Measurements from ENCODE around the gene MRPL9. TPM values are rescaled to one million over a fixed set of nuclear protein-coding genes. Genes with fewer than 3 reads are reported as not detected.
"Not testable (repeated sequence)": the region's sequence is repeated elsewhere in the genome, so short reads cannot be mapped to it uniquely, and the experiment has no call there.

The MRPL9 gene
- total RNA-seq, 4 donors from 2014 or later, result 38.8 to 53.4 (median 46.8) TPM

DNA sequence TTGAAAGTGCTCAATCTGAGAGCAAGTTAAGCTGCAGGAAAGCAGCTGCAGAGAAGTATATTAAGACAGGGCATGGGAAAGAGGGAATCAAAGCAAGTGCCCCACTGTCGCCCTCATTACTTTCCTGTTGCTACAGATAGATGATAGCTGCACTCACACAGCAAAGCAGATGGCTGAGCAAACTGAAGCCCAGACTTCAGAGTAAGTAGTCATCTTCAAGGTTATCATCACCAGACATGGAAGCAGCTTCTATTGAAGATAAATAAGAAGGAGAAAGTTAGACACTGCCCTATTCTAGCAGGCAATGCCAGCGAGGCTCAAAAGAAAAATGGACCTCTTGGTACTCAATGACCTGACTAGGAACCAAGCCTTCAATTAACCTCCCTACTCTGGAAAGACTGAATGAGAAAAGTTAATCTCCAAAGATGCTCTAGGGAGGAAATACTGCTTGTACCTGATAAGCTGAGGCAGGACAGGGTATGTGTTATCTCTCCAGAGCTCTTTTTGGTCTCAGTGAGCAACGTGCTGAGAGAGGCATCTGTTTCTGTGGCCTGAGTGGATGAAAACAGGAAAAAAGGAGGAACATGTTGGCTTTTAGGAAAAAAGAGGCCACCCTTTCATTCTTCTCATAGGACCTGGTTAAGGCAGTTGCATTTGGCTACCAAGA is 11.1 kb upstream of the MRPL9 start:
- ATAC-seq (ENCODE audit: low FRiP score) (no peak), DNase-seq (ENCODE audit: low spot score) (no peak)
- TF ChIP-seq, protein P1, sequence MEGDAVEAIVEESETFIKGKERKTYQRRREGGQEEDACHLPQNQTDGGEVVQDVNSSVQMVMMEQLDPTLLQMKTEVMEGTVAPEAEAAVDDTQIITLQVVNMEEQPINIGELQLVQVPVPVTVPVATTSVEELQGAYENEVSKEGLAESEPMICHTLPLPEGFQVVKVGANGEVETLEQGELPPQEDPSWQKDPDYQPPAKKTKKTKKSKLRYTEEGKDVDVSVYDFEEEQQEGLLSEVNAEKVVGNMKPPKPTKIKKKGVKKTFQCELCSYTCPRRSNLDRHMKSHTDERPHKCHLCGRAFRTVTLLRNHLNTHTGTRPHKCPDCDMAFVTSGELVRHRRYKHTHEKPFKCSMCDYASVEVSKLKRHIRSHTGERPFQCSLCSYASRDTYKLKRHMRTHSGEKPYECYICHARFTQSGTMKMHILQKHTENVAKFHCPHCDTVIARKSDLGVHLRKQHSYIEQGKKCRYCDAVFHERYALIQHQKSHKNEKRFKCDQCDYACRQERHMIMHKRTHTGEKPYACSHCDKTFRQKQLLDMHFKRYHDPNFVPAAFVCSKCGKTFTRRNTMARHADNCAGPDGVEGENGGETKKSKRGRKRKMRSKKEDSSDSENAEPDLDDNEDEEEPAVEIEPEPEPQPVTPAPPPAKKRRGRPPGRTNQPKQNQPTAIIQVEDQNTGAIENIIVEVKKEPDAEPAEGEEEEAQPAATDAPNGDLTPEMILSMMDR (IDR thresholded peaks at IDR 0.05), result no peak

- DNase-seq (ENCODE audit: low spot score) (no peak), ATAC-seq (ENCODE audit: low FRiP score) (no peak)
- TF ChIP-seq, protein P1 (IDR thresholded peaks at IDR 0.05), result no peak
Observed at GRCh38 chr1:151773702-151774101, 10.4 kb upstream of the MRPL9 start.

- DNase-seq (ENCODE audit: low spot score), result not testable (repeated sequence)
Observed at GRCh38 chr1:151769270-151769669, 6.0 kb upstream of the MRPL9 start.

DNA sequence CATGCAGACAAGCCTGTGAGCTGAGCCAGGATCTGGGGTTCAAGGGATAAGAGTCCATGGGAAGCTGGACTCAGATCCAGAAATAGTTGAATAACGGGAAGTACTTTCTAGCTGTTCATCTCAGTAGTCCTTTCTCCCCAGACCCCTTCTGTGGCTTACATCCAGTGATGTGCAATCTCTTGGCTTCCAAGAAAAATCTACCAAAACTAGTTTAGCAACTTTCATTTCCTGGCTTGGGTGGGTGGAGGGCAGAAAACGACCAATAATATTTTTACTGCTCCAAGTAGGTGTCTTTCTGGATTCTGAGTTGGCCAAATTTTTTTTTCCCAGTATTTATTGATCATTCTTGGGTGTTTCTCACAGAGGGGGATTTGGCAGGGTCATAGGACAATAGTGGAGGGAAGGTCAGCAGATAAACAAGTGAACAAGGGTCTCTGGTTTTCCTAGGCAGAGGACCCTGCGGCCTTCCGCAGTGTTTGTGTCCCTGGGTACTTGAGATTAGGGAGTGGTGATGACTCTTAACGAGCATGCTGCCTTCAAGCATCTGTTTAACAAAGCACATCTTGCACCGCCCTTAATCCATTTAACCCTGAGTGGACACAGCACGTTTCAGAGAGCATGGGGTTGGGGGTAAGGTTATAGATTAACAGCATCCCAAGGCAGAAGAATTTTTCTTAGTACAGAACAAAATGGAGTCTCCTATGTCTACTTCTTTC is 5.2 kb upstream of the MRPL9 start:
- not testable (repeated sequence) for ATAC-seq (ENCODE audit: low FRiP score); DNase-seq (ENCODE audit: low spot score)

More at GRCh38 chr1:151769270-151769669, 6.0 kb upstream of the MRPL9 start:
- not testable (repeated sequence) for ATAC-seq (ENCODE audit: low FRiP score)

GRCh38 chr1:151763990-151764389 is 694 bp upstream of the MRPL9 start:
- DNase-seq (ENCODE audit: low spot score) (no peak), ATAC-seq (ENCODE audit: low FRiP score) (no peak)
- TF ChIP-seq, protein P1 (IDR thresholded peaks at IDR 0.05), result no peak

- TF ChIP-seq, protein P1 (IDR thresholded peaks at IDR 0.05), result no peak
- no peak for DNase-seq (ENCODE audit: low spot score)
- ATAC-seq (ENCODE audit: low FRiP score), result no peak
Observed at GRCh38 chr1:151760597-151761385, 2.5 kb downstream of the MRPL9 start.

DNA sequence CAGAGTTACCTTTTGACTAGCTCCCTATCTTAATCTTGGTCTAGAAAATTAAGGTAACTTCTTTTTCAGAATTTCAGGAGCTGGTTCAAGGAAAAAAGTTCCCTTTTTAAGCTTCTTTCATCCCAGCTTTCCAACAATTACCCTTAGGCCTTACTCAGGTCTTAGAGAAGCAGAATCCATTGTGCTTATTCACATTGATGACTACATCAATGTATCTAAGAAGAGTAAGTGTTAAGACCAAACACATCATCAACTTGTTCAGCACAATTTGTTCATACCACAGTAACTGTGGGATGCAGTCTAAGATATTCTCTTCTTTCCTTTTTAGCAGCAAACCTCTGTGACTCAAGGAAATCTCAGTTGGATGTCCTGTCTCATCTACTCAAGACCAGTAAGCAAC is 4.1 kb downstream of the MRPL9 start:
- ATAC-seq (ENCODE audit: low FRiP score), result no peak
- TF ChIP-seq, protein P1 (IDR thresholded peaks at IDR 0.05), result no peak
- DNase-seq (ENCODE audit: low spot score), result no peak

Measured in omental fat pad (tissue), 4 donors.